Midbrain (tissue), 1 donor: Measurements from ENCODE around the gene BTRC.
"Not testable (repeated sequence)": the region's sequence is repeated elsewhere in the genome, so short reads cannot be mapped to it uniquely, and the experiment has no call there.

ENCODE experiments used
- DNase-seq: peaks from one replicate; lab custom pipeline; 2025; lab: John Stamatoyannopoulos, UW

BTRC gene

GRCh38 chr10:101353692-101354327, at the start of gene BTRC:
Gene BTRC, plus strand, starts transcription at chr10:101354165. Its CDS starts 16 bp downstream, at chr10:101354181.
- DNase-seq, result peak; percentile 100

DNA sequence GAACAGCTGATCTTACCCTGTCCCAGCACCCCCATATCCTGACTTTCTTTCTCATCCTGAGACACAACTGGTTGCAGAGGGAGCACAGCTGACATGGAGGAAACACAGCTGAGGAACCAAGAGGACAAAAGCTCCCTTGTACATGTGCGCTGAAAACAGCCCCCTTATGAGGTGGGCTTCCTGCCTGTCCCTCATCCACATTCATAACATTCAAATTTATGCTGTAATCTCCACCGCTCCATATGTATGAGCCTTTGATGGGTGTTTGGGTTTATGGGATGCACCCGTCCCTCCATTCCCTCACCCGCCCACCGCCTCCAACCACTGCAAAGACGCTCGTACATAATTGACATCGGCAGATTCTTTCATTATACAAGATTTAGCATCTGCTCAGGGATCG, 49.6 kb upstream of the BTRC start:
- no peak for DNase-seq

DNA sequence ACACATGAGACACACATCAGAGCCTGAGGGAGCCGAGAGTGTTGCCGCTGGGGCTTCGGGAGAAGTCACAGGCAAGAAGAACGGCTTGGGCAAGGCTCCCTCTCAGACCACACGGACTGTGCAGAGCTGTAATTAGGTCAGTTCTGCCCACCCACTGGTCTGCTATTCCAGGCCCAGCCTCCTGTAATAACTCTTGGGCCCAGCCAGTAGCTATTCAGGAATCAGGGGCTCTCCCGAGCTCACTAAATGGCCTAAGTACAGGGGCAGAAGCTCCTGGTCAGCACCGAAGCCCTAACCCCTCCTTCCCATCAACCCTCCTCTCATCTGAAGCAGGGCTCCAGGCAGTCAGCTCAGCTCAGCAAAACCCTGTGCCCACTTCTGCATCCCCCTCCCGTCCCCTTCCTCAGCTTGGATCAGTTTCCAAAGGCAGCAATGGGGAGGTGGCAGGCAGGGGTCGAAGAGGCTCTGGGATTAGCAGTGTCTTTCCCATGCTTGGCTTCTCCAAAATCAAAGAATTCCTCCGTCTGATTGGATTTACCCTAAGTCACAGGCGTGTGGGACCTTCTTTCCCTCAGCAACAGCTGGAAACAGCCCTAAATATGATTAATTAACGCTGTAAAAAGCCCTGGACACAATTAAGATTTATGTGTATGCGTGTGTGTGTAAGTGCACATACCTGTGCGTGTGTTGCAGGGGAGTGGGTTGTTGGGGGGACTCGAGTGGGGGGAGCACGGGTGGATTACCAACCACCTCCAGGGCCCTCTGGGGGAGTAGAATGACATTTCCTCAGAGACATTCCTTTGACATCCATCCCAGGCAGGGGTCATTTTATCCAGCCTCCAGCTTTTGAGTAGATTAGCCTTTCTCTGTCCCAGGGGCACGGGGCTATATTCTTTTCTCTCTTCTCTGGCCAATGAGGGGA, 48.4 kb upstream of the BTRC start:
- no peak for DNase-seq

DNA sequence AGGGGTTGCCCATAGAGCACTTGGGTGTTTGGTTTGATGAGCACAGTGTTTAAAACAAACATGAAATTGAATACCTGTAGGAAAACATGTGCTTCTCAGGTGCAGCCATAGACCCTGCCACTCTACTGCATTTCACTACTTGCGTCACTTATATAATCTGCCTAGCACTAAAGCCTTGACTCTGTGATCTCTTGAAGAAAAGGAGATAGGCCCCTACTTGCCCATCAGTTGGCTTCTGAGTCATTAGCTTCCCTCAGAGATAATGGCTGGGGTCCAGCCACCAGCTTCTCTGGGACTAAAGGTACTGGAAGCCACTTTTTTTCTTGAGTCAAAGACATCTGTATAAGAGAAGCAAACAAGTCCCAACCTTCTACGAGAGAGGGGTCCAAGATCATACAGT, 45.9 kb upstream of the BTRC start:
- no peak for DNase-seq

DNA sequence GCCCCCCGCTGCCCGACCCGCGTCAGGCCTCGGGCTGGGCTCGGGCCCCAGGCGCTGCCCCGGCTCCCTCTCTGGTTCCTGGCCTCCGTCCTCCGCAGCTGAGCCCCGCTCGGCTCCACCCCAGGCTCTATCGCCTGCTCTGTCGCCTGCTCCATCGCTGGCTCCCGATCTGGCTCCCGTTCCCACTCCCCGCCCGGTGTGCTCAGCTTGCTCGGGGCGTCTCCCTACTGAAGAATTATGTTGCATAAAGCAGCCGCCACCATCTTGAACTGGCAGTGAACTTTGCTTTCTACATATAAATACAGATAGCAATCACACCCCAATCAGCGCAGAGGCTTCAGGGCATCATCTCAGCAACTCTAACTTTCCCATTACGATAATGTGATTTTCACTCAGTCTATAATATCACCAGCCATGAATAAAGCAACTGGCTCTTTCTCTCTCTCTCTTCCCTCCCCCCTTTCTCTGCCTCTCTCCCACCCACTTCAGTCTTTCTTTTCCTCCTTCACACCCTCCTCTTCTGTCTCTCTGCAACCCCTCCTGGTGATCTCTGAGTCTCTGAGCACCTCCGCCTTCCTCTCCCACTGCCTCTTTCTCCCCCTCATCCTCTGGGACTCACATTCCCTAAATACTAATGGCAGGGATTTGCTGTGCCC, 43.3 kb upstream of the BTRC start:
- DNase-seq, result no peak

GRCh38 chr10:101311185-101312066, 42.5 kb upstream of the BTRC start:
- DNase-seq, result no peak

GRCh38 chr10:101319241-101319915, 34.6 kb upstream of the BTRC start:
- no peak for DNase-seq

GRCh38 chr10:101321073-101321472, 32.9 kb upstream of the BTRC start:
- DNase-seq, result no peak

- no peak for DNase-seq
These were observed 31.5 kb upstream of the BTRC start for GRCh38 chr10:101322266-101323108.

DNA sequence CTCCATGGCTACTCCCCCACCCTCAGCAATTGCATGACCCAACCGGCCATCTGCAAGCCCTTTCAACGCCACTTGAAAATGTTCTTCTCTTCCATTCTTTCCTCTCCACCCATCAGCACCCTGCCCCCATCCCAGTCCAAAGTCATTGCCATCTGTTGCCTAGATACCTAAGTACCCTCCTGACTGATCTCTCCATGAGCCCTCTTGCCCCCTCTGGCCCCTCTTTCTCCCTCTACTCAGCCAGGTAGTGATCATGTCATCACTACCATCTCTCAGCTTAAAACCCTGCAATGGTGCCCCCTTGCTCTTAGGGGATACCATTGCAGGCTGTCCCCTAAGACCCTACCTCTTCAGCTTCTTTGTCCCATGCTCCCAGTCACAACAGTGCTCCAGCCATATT, 30.5 kb upstream of the BTRC start:
- DNase-seq, result no peak

- not testable (repeated sequence) for DNase-seq
These were observed 26.5 kb upstream of the BTRC start for GRCh38 chr10:101327454-101327853.

DNA sequence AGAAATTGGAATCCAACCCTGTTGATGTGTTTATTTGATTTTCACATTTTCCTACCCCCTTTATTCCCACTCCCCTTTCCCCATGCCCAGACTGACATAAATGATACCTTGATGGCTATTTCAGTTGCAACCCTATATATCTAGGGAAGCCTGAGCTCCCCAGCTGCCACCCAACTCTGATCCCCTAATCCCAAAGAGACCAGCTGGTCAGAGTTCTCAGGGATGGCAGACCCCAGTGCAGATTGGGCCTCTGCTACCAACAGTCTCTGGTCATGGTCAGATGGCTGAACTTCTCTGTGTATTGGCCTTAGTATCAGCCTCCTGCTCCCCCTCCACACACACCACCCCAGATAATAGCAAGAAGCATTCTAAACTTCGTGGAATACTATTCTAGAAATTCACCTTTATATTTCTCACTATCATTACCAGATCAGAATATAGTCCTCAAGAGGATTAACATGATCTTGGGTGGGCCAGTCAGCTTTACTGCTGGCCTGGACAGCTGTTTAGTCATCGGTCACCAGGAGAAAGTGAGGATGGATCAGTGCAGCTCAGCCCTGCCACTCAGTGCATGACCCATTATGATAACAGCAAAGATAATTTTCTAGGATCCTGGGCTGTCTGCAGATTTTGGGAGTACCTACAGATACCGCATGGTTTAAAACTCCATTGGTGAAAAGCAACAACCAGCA, 24.5 kb upstream of the BTRC start:
- DNase-seq, result no peak

- DNase-seq, result no peak
These were observed 23.7 kb upstream of the BTRC start for GRCh38 chr10:101330231-101330630.

DNA sequence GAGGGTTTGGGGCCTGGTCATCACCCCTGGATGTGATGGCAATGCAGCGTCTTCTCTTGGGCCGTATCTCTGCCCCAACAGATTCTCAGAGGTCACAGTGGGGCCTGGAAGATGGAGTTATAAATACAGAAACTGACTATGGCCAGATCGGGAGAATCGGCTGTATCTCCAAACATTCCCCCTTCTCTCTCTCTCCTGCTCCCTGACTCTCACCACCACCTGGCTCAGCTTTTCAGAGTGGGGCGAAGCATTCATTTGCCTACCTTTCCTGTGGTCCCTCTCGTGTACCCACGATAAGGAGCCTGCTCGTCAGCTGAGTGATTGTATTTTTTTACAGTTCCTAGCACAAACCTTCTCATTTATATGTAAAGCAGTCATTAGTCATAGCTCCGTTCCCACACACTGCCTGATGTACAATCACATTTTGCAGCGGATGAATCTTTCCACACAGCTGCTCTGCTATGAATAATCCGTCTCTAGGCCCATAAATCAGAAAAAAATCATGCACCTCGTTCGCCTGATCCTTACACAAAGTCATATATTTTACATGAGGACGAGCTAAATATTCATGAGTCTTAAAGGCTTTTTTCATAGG, 23.2 kb upstream of the BTRC start:
- DNase-seq, result no peak

GRCh38 chr10:101331956-101332355, 22.0 kb upstream of the BTRC start:
- DNase-seq, result no peak

DNA sequence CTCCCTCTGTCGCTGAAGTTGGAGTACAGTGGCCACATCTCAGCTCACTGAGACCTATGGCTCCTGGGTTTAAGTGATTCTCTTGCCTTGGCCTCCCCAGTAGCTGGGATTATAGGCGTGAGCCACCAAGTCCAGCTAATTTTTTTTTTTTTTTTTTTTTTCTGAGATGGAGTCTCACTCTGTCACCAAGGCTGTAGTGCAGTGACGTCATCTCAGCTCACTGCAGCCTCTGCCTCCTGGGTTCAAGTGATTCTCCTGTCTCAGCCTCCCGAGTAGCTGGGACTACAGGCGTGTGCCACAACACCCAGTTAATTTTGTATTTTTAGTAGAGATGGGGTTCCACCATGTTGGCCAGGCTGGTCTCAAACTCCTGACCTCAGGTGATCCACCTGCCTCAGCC, 19.7 kb upstream of the BTRC start:
- not testable (repeated sequence) for DNase-seq

DNA sequence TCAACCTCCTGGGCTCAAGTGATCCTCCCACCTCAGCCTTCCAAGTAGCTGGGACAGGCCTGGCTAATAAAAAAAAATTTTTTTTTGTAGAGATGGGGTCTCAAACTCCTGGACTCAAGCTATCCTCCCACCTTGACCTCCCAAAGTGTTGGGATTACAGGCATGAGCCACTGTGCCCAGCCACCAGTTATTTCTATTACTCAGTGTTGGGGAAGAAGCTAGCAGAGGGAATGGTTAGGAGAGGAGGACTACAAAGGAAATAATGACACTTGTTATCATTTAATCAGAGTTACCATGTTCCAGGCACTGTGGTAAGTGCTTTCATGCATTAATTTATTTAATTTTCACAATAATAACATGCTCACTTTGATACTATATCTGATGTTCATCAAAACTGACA, 17.6 kb upstream of the BTRC start:
- no peak for DNase-seq

GRCh38 chr10:101337836-101338235, 16.1 kb upstream of the BTRC start:
- no peak for DNase-seq

- no peak for DNase-seq
These were observed 12.5 kb upstream of the BTRC start for GRCh38 chr10:101341438-101341837.
